Measurements from ENCODE around the gene HEXIM1.

HEXIM1 gene

GRCh38 chr17:45172232-45172540, 23.9 kb downstream of the HEXIM1 start:
- no peak for DNase-seq (ENCODE audit: low spot score)

DNA sequence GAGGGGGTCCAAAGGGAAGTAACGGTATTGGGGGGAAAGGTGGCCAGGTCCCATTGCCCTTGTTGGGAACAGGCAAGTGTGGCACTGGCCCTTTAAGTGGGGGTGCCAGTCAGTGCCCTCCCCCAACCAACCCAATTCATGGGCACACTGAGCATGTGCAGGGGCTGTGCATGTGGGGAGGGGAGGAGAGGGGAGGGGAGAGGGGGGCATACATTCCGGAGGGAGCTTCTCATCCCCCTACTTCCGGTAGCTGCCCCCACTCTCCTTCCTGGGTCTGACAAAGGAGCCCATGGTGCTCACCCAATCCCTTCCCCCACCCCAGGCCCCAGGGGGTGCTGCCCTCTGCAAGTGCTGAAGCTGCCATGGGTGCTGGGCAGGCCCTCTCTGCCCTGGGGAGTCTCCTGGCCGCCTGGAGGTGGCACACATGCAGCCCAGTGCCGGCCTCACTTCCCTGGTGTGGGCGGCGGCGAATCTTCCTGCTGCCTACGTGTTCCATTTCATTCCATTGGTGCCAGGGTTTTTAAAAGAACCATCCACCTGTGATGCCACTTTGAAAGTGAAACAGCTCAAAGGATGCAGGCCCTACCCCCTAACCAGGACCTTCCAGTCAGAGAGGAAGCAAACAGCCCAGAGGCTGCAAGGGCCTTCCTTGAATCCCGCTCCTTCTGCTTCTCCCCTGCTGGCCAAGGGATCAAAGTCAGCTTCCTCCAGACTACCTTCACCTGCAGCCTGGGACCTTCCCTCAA, 24.4 kb downstream of the HEXIM1 start:
- DNase-seq (ENCODE audit: low spot score), result peak; percentile 98

DNA sequence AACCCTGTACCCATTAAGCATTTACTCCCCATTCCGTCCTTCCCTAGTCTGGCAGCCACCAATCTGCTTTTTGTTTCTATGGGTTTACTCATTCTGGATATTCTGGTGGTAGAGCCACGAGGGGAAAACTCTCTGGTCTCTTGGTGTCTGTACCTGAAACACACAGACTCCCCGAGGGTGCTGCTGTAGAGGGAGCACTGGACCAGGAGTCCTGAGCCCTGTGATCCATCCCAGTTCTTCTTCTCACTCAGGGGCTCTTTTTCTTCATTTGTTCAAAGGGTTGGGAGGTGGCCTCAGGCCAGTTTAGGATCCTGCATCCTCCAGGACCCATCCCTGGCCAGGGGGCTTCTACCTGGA, 27.5 kb downstream of the HEXIM1 start:
- no peak for DNase-seq (ENCODE audit: low spot score)

DNA sequence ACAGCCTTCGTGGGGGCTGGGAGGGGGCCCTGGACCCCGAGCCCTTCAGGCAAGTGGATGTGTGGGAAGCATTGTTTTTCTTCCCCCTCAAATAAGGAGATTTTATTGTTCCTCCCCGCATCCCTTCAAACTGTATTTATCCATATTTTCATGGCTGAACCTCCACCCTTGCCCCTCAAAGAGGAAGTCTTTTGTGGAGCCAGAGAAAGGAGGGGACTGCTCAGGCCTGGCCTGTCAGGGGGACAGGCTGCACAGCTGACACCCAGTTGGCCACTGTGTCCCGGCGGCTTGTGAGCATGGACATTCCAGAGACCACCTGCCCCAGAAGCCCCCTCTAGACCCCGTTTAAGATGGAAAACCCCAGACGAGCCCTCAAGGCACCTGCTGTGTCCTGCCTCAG, 29.3 kb downstream of the HEXIM1 start:
- DNase-seq (ENCODE audit: low spot score), result no peak

- DNase-seq (ENCODE audit: low spot score), result no peak
Measured at GRCh38 chr17:45184144-45184543, 35.9 kb downstream of the HEXIM1 start.

- DNase-seq (ENCODE audit: low spot score), result no peak
Measured at GRCh38 chr17:45186801-45187354, 38.6 kb downstream of the HEXIM1 start.

GRCh38 chr17:45189009-45189408, 40.7 kb downstream of the HEXIM1 start:
- DNase-seq (ENCODE audit: low spot score), result no peak

- no peak for DNase-seq (ENCODE audit: low spot score)
Measured at GRCh38 chr17:45190503-45191255, 42.4 kb downstream of the HEXIM1 start.

DNA sequence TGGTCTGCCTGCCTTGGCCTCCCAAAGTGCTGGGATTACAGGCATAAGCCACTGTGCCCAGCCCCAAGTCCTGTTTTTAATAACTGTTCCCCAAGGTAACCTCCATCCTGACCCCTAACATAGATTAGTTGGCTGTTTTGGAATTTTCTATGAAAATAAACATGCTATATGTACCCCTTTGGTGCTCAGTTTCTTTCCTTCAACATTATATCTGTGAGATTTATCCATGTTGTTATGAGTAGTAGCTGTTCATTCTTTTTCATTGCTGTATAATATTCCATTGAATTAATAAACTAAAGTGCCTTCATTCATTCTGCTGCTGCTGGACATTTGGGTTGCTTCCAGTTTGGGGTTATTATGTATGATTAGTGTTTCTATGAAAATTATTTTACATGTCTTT, 47.1 kb downstream of the HEXIM1 start:
- DNase-seq (ENCODE audit: low spot score), result no peak

DNA sequence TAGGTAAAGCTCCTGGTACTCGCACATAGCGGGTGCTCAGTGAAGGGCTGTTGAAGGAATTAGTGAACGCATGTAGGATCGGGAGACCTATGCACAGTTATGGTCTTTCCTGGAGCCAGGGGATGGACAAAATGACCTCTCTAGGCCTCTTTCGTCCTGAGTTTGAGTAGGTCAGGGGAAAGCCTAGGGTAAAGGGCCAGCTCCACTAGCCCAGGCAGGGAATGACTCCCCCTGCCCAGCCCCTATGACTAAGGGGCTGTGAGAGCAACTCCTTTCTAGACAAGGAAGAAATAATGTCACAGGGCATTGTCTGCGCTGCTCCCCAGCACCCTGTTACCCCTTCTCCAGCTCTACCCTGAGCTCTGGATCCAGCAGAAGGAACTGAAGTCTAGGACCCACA, 48.8 kb downstream of the HEXIM1 start:
- no peak for DNase-seq (ENCODE audit: low spot score)

DNA sequence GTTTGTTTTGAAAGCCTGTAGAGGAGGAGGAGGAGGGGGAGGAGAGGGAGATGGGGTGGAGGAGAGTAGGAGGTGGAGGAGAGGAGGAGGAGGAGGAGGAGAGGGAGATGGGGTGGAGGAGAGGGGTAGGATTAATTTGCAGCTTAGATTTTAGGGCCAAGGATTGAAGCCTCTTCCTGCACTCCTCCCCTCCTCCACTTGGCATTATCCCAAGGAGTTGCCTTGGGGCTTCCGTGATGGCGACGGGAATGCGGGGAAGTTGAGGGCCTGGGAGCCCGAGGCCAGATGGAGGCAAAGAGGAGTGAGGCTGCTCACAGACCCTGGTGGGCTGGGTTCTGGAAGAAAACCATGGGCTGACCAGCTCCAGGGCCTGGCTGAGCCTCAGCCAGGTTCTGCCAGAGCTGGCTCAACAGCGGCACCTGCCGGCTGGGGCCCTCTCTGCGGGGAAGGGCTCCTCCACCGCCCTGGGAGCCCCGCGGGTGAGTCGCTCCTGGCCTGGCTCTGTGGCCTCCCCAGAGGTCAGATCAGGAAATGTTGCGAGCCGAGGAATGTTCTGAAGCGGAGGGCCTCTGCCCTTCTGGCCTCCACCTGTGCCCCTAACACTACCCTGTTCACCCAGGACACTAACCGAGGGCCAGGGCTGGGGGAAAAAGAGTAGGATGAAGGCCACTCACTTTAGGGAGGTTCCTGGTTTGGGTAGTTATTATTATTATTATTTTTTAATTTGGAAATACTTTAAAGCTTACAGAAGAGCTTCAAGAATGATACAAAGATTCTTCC, 49.5 kb downstream of the HEXIM1 start:
- peak; percentile 87 for DNase-seq (ENCODE audit: low spot score)

DNA sequence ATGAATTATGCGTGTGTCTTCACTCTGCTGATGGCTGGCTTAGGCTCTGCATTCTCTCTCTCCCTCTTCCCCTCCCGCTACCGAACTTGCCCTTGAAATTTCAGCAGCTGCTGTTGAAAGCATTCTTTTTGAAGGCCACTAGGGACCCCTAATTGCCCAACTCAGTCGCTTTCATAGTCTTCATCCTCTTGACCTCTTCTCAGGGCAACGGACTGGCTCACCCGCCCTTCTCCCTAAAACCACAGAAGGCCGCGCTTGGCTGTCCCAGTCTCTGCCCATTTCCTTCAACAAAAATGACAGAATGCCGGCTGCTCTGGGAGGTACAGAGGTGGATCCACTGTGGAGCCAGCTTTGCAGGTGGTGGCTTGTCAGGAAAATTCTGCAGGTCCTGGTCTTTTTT, 52.4 kb downstream of the HEXIM1 start:
- DNase-seq (ENCODE audit: low spot score), result no peak

GRCh38 chr17:45201457-45201856, 53.2 kb downstream of the HEXIM1 start:
- no peak for DNase-seq (ENCODE audit: low spot score)
